GM12878 (cell line): ENCODE data around the gene PLPP7. TPM values are rescaled to one million over a fixed set of nuclear protein-coding genes. Genes with fewer than 3 reads are reported as not detected.

Source experiments
- CBFB ChIP-seq: IDR thresholded peaks from 2 replicates; pipeline ENCODE4 v1.6.1; 2016; ENCODE audit warnings: antibody characterized with exemption, low read depth
- CREB1 ChIP-seq: IDR thresholded peaks from 2 replicates; pipeline ENCODE4 v1.6.1; 2012; ENCODE audit warnings: low read depth, mild to moderate bottlenecking, inconsistent platforms
- DPF2 ChIP-seq: fragments of 450-650 bp; IDR thresholded peaks from 2 replicates; pipeline ENCODE4 v1.6.1; 2017; ENCODE audit warnings: mild to moderate bottlenecking
- GABPA ChIP-seq: IDR thresholded peaks from 2 replicates; pipeline ENCODE4 v1.6.1; 2014; ENCODE audit warnings: antibody characterized with exemption, low read depth, mild to moderate bottlenecking, inconsistent platforms
- IKZF2 ChIP-seq, 2 experiments: fragments of 450-650 bp; IDR thresholded peaks; 2 replicates each; pipeline ENCODE4 v1.6.1; 2017; ENCODE audit warnings: mild to moderate bottlenecking in 2 of 2, moderate library complexity in 2 of 2
- JUNB ChIP-seq: IDR thresholded peaks from 2 replicates; pipeline ENCODE4 v1.6.1; 2016; ENCODE audit warnings: antibody characterized with exemption, mild to moderate bottlenecking
- KDM1A ChIP-seq: fragments of 200-600 bp; sonication (generic); IDR thresholded peaks from 2 replicates; pipeline ENCODE4 v1.6.1; 2016; ENCODE audit warnings: borderline replicate concordance
- MEF2B ChIP-seq: fragments of 450-650 bp; IDR thresholded peaks from 2 replicates; pipeline ENCODE4 v1.6.1; 2018; ENCODE audit warnings: mild to moderate bottlenecking, moderate library complexity; ENCODE audit not compliant: partially characterized antibody, poor library complexity, severe bottlenecking
- NFIC ChIP-seq: IDR thresholded peaks from 2 replicates; pipeline ENCODE4 v1.6.1; 2012; ENCODE audit warnings: low read depth, mild to moderate bottlenecking, inconsistent platforms, low read length, moderate library complexity
- NFYA ChIP-seq: IDR thresholded peaks from 2 replicates; pipeline ENCODE4 v1.6.1; 2011; ENCODE audit warnings: low read depth, mild to moderate bottlenecking, low read length, improper control_type of control experiment, borderline replicate concordance
- NR2C2 ChIP-seq: IDR thresholded peaks from 2 replicates; pipeline ENCODE4 v1.6.1; 2011; ENCODE audit warnings: borderline replicate concordance, low read depth; ENCODE audit not compliant: control insufficient read depth, insufficient read length
- NRF1 ChIP-seq: conservative IDR thresholded peaks from 2 replicates; pipeline ENCODE4 v1.6.1; 2011; ENCODE audit warnings: mild to moderate bottlenecking, low read depth, low read length, improper control_type of control experiment
- RAD51 ChIP-seq: fragments of 450-650 bp; IDR thresholded peaks from 2 replicates; pipeline ENCODE4 v1.6.1; 2016; ENCODE audit warnings: moderate library complexity, mild to moderate bottlenecking, inconsistent platforms
- RUNX3 ChIP-seq: IDR thresholded peaks from 2 replicates; pipeline ENCODE4 v1.6.1; 2012; ENCODE audit warnings: low read length, inconsistent platforms
- SREBF2 ChIP-seq: IDR thresholded peaks from 2 replicates; pipeline ENCODE4 v1.6.1; 2012; ENCODE audit warnings: mild to moderate bottlenecking, low read length
- SUZ12 ChIP-seq: fragments of 200-600 bp; sonication (generic); IDR thresholded peaks from one replicate; pipeline ENCODE4 v1.6.1; 2018; ENCODE audit warnings: antibody characterized with exemption, mild to moderate bottlenecking; ENCODE audit not compliant: unreplicated experiment
- ZSCAN29 ChIP-seq: fragments of 450-650 bp; IDR thresholded peaks from 2 replicates; pipeline ENCODE4 v1.6.1; 2017; ENCODE audit warnings: mild to moderate bottlenecking, moderate library complexity
- ZZZ3 ChIP-seq: IDR thresholded peaks from 2 replicates; pipeline ENCODE4 v1.6.1; 2011; ENCODE audit warnings: low read depth; ENCODE audit not compliant: control insufficient read depth, insufficient read length
- polyA plus RNA-seq, 11 experiments: library from polyadenylated mRNA; depleted of rRNA in 4 of 11; unstranded in 6 of 11; stranded (reverse) in 5 of 11; fragments of >200 nt; fragmentation: Nextera tagmentation in 4 of 11; fragmentation: Illumina TruSeq in 1 of 11; extraction: Ambion mirVana in 4 of 11; extraction: Trizol in 1 of 11; gene quantifications; 1 replicate in 1 of 11; 2 replicates in 10 of 11; pipeline versions ENCODE4 v1.2.1 to v1.2.3, GENCODE V29; 2011 to 2016; ENCODE audit warnings: inconsistent platforms in 2 of 11, missing spikeins in 2 of 11, low read depth in 1 of 11
- total RNA-seq, 4 experiments: library from RNA; depleted of rRNA in 3 of 4; stranded (reverse); fragments of >200 nt in 3 of 4; fragmentation: Illumina TruSeq in 1 of 4; extraction: Trizol in 1 of 4; gene quantifications; 2 replicates each; pipeline versions ENCODE4 v1.2.1 to v1.2.3, GENCODE V29; 2013 to 2021
- TF ChIP-seq, protein P1 (sequence below): fragments of 450-650 bp; formaldehyde crosslinking; IDR thresholded peaks from 2 replicates; pipeline ENCODE4 v1.5.0; 2022; ENCODE audit warnings: mild to moderate bottlenecking, missing genetic modification characterization
- TF ChIP-seq, protein P2 (sequence below): IDR thresholded peaks from 2 replicates; pipeline ENCODE4 v1.6.1; 2011; ENCODE audit warnings: borderline replicate concordance, low read depth, mild to moderate bottlenecking, moderate library complexity, low read length; ENCODE audit not compliant: insufficient read depth, poor library complexity, severe bottlenecking
- TF ChIP-seq, protein P3 (sequence below): fragments of 150-350 bp; IDR thresholded peaks from 2 replicates; pipeline ENCODE4 v1.6.1; 2014; ENCODE audit warnings: mild to moderate bottlenecking, low read depth, low read length
- TF ChIP-seq, protein P4 (sequence below): fragments of 450-650 bp; formaldehyde crosslinking; IDR thresholded peaks from 2 replicates; pipeline ENCODE4 v1.4.0; 2022; ENCODE audit warnings: mild to moderate bottlenecking, moderate library complexity

The PLPP7 gene
- total and polyA plus RNA-seq, 10 of the 15 experiments (the other 5 are each of a cell fraction or from before 2014, with no cell fraction given) = 0.05 to 1.0 (median 0.40) TPM; not detected in 3

DNA sequence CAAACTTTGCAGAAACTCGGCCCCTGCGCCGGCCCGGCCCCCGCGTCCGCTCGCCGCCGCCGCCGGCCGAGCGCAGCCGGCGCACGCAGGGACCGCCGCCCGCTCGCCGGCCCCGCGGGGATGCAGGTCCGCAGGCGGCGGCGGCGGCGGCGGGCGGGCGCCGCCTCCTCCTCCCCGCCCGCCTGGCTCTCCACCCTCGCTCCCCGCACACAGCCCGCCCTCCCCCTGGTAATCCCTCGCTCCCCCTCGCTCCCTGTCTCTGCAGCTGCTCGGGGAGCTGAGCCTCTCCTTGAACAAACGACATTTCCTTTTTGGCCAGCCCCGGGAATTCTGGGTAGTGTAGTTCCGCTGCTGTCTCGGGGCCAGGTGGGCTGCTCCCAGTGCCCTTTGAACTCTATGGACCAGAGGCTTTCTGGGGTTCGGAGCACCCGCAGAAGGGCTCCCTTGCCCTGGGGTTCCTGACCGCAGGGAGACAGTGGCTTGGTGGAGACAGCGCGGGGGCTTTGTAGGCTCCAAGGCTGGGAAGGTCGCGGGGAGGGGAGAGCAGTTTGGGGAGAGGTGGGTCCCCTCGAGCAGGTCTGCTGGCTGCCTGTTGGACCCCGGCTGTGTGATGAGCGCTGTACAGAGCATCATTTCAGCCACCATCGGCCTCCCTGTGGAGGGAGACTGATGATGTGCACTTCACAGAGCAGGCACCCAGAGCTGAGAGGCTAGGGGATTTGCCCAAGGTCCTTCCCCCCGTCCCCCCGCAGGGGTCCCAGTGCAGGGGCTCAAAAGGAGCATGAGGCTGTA is 11.4 kb upstream of the PLPP7 start (continued):
- TF ChIP-seq SUZ12 (no peak), DPF2 (no peak), CBFB (no peak), GABPA (no peak), JUNB (no peak), SREBF2 (no peak), ZZZ3 (no peak), NR2C2 (no peak), CREB1 (no peak), IKZF2 (IDR thresholded peaks at IDR 0.05) (no peak), NFIC (no peak), KDM1A (no peak), MEF2B (no peak), ZSCAN29 (no peak), RUNX3 (no peak), NFYA (no peak), RAD51 (no peak), NRF1 (no peak)
- TF ChIP-seq, protein P1, sequence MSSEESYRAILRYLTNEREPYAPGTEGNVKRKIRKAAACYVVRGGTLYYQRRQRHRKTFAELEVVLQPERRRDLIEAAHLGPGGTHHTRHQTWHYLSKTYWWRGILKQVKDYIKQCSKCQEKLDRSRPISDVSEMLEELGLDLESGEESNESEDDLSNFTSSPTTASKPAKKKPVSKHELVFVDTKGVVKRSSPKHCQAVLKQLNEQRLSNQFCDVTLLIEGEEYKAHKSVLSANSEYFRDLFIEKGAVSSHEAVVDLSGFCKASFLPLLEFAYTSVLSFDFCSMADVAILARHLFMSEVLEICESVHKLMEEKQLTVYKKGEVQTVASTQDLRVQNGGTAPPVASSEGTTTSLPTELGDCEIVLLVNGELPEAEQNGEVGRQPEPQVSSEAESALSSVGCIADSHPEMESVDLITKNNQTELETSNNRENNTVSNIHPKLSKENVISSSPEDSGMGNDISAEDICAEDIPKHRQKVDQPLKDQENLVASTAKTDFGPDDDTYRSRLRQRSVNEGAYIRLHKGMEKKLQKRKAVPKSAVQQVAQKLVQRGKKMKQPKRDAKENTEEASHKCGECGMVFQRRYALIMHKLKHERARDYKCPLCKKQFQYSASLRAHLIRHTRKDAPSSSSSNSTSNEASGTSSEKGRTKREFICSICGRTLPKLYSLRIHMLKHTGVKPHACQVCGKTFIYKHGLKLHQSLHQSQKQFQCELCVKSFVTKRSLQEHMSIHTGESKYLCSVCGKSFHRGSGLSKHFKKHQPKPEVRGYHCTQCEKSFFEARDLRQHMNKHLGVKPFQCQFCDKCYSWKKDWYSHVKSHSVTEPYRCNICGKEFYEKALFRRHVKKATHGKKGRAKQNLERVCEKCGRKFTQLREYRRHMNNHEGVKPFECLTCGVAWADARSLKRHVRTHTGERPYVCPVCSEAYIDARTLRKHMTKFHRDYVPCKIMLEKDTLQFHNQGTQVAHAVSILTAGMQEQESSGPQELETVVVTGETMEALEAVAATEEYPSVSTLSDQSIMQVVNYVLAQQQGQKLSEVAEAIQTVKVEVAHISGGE (CRISPR knock-in tag) = no peak
- TF ChIP-seq, protein P2, sequence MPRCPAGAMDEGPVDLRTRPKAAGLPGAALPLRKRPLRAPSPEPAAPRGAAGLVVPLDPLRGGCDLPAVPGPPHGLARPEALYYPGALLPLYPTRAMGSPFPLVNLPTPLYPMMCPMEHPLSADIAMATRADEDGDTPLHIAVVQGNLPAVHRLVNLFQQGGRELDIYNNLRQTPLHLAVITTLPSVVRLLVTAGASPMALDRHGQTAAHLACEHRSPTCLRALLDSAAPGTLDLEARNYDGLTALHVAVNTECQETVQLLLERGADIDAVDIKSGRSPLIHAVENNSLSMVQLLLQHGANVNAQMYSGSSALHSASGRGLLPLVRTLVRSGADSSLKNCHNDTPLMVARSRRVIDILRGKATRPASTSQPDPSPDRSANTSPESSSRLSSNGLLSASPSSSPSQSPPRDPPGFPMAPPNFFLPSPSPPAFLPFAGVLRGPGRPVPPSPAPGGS = no peak
- TF ChIP-seq, protein P3, sequence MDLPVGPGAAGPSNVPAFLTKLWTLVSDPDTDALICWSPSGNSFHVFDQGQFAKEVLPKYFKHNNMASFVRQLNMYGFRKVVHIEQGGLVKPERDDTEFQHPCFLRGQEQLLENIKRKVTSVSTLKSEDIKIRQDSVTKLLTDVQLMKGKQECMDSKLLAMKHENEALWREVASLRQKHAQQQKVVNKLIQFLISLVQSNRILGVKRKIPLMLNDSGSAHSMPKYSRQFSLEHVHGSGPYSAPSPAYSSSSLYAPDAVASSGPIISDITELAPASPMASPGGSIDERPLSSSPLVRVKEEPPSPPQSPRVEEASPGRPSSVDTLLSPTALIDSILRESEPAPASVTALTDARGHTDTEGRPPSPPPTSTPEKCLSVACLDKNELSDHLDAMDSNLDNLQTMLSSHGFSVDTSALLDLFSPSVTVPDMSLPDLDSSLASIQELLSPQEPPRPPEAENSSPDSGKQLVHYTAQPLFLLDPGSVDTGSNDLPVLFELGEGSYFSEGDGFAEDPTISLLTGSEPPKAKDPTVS = no peak
- TF ChIP-seq, protein P4, sequence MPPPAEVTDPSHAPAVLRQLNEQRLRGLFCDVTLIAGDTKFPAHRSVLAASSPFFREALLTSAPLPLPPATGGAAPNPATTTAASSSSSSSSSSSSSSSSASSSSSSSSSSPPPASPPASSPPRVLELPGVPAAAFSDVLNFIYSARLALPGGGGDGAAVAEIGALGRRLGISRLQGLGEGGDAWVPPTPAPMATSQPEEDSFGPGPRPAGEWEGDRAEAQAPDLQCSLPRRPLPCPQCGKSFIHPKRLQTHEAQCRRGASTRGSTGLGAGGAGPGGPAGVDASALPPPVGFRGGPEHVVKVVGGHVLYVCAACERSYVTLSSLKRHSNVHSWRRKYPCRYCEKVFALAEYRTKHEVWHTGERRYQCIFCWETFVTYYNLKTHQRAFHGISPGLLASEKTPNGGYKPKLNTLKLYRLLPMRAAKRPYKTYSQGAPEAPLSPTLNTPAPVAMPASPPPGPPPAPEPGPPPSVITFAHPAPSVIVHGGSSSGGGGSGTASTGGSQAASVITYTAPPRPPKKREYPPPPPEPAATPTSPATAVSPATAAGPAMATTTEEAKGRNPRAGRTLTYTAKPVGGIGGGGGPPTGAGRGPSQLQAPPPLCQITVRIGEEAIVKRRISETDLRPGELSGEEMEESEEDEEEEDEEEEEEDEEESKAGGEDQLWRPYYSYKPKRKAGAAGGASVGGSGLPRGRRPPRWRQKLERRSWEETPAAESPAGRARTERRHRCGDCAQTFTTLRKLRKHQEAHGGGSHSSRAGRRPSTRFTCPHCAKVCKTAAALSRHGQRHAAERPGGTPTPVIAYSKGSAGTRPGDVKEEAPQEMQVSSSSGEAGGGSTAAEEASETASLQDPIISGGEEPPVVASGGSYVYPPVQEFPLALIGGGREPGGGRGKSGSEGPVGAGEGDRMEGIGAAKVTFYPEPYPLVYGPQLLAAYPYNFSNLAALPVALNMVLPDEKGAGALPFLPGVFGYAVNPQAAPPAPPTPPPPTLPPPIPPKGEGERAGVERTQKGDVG (CRISPR knock-in tag) = no peak
